ENCODE measurements around the gene LRFN4. TPM values are rescaled to one million over a fixed set of nuclear protein-coding genes. Genes with fewer than 3 reads are reported as not detected.

LRFN4 gene
- total and polyA plus RNA-seq, 10 of the 15 experiments (the other 5 are each of a cell fraction or from before 2014, with no cell fraction given): 0.03 to 43.8 (median 4.9) TPM

GRCh38 chr11:66856496-66857233 lies at the start of gene LRFN4 (continued):
- no peak for TF ChIP-seq ZBTB40 (IDR thresholded peaks at IDR 0.05; ENCODE audit: borderline replicate concordance)
- no peak for TF ChIP-seq HCFC1 (IDR thresholded peaks at IDR 0.05; ENCODE audit: low read length)
- no peak for TF ChIP-seq RELA (IDR thresholded peaks at IDR 0.05; ENCODE audit: borderline replicate concordance, partially characterized antibody)
- no peak for TF ChIP-seq CHD2 (IDR thresholded peaks at IDR 0.05; ENCODE audit: borderline replicate concordance, low read depth, low read length)
- TF ChIP-seq CHD1 (IDR thresholded peaks at IDR 0.05; ENCODE audit: low read depth, low read length): no peak
- TF ChIP-seq ZNF687 (IDR thresholded peaks at IDR 0.05): no peak
- TF ChIP-seq HDGF (IDR thresholded peaks at IDR 0.05): no peak
- no peak for TF ChIP-seq PKNOX1 (IDR thresholded peaks at IDR 0.05)
- no peak for TF ChIP-seq IRF5 (IDR thresholded peaks at IDR 0.05; ENCODE audit: borderline replicate concordance)
- no peak for TF ChIP-seq POLR2A (IDR thresholded peaks at IDR 0.05; ENCODE audit: low read depth, low read length)
- no peak for TF ChIP-seq KLF5 (IDR thresholded peaks at IDR 0.05; ENCODE audit: partially characterized antibody)
- TF ChIP-seq SMC3 (IDR thresholded peaks at IDR 0.05; ENCODE audit: borderline replicate concordance, low read length): no peak
- no peak for TF ChIP-seq BCLAF1 (IDR thresholded peaks at IDR 0.05)
- no peak for TF ChIP-seq SIX5 (IDR thresholded peaks at IDR 0.05; ENCODE audit: low read depth, low read length, severe bottlenecking)
- TF ChIP-seq CBFB (IDR thresholded peaks at IDR 0.05; ENCODE audit: low read depth): no peak
- TF ChIP-seq ZSCAN29 (IDR thresholded peaks at IDR 0.05): no peak
- no peak for TF ChIP-seq SPI1 (IDR thresholded peaks at IDR 0.05; ENCODE audit: borderline replicate concordance, insufficient read depth, low read depth, low read length)
